Liver (tissue), 2 donors: ENCODE results near the gene GCH1.

Experiments used
- RAD21 ChIP-seq, 2 donors: IDR thresholded peaks; 2 replicates each; pipeline ENCODE4 v1.6.1; 2016; ENCODE audit warnings: antibody characterized with exemption in 2 of 2, mild to moderate bottlenecking in 2 of 2
- TF ChIP-seq, protein P1 (sequence below): IDR thresholded peaks from 2 replicates; pipeline ENCODE4 v1.6.1; 2016; ENCODE audit warnings: antibody characterized with exemption
- TF ChIP-seq, protein P2 (sequence below): IDR thresholded peaks from 2 replicates; pipeline ENCODE4 v1.6.1; 2016; ENCODE audit warnings: antibody characterized with exemption
- donor health status: healthy.

DNA sequence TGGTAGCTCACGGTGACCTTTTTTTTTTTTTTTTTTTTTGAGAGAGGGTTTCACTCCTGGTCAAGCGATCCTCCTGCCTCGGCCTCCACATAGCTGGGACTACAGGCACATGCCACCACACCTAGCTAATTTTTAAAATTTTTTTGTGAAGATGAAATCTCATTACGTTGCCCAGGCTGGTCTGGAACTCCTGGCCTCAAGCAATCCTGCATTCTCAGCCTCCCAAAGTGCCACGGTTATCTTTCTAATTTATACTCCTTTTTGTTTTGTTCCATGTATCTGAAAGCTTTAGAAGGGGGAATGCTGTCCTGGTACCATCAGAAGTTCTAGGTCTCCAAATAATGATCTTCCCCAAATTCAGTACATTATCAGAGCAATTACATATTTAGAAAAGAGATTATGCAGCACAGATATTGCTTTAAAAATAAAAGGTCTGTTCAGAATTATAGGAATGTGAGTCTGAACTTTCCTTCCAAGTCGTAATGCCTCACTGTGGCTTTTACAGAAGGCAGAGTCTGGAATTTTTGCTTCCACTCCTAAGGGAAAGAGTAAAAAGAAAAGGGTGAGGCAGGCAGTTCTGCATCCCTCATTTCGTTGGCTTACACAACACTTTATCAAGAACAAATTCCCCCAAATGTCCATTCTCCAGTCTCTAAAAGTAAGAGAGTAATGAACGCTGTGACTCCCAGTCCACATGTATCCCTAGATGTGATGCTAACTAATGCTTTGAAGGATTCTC lies 73.0 kb downstream of the GCH1 start:
- TF ChIP-seq, protein P1, sequence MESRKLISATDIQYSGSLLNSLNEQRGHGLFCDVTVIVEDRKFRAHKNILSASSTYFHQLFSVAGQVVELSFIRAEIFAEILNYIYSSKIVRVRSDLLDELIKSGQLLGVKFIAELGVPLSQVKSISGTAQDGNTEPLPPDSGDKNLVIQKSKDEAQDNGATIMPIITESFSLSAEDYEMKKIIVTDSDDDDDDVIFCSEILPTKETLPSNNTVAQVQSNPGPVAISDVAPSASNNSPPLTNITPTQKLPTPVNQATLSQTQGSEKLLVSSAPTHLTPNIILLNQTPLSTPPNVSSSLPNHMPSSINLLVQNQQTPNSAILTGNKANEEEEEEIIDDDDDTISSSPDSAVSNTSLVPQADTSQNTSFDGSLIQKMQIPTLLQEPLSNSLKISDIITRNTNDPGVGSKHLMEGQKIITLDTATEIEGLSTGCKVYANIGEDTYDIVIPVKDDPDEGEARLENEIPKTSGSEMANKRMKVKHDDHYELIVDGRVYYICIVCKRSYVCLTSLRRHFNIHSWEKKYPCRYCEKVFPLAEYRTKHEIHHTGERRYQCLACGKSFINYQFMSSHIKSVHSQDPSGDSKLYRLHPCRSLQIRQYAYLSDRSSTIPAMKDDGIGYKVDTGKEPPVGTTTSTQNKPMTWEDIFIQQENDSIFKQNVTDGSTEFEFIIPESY, result no peak
- TF ChIP-seq, protein P2, sequence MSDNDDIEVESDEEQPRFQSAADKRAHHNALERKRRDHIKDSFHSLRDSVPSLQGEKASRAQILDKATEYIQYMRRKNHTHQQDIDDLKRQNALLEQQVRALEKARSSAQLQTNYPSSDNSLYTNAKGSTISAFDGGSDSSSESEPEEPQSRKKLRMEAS, result no peak
- TF ChIP-seq RAD21 (IDR thresholded peaks at IDR 0.05), result no peak
